HL-60 (cell line): Measurements from ENCODE around the gene CLCNKA.
"Not testable (repeated sequence)": the region's sequence is repeated elsewhere in the genome, so short reads cannot be mapped to it uniquely, and the experiment has no call there.

Experiments used
- GABPA ChIP-seq: IDR thresholded peaks from 2 replicates; pipeline ENCODE4 v1.6.1; 2012; ENCODE audit warnings: low read depth
- POLR2AphosphoS5 ChIP-seq: IDR thresholded peaks from 2 replicates; pipeline ENCODE4 v1.6.1; 2012; ENCODE audit warnings: low read depth
- SPI1 ChIP-seq: IDR thresholded peaks from 2 replicates; pipeline ENCODE4 v1.6.1; 2012; ENCODE audit warnings: low read depth, mild to moderate bottlenecking, borderline replicate concordance
- TF ChIP-seq, protein P1 (sequence below): IDR thresholded peaks from one replicate; pipeline ENCODE4 v1.5.1; 2011; ENCODE audit warnings: low read length, control low read depth, inconsistent platforms; ENCODE audit not compliant: insufficient read depth
- TF ChIP-seq, protein P2 (sequence below): IDR thresholded peaks from 2 replicates; pipeline ENCODE4 v1.6.1; 2012; ENCODE audit warnings: low read depth; ENCODE audit not compliant: insufficient replicate concordance

DNA sequence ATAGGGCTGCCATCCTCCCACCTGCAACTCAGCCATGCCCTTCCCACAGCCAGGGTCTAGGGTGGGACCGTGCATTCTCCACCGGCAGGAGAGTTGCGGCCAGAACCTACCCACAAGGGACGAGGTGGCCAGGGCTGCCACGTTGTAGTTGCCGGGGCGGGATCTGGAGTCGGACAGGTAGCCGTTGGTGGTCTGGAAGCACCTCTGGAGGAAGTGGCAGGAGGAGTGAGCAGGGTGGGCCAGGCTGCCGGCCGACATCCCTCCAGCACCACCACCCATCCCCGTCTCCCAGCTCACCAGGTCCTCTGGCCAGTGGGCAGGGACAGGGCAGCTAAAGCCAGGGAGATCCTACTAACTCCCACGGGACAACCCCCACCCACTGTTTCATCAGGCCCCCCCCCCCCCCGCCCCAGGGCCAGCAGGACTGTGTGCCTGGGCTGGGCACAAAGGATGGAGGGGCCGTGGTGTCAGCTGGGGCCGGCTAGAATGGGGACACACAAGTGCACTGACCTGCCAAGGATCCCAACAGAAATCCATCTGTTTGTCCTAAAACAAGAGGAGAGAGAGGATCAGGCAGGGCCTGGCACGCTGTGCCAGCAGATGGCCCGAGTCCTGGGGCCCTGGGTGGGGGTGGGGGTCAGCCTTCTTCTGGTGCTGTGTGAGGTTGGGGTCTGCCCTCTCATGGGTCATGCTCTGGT is 40.3 kb downstream of the CLCNKA start:
- TF ChIP-seq, protein P1, sequence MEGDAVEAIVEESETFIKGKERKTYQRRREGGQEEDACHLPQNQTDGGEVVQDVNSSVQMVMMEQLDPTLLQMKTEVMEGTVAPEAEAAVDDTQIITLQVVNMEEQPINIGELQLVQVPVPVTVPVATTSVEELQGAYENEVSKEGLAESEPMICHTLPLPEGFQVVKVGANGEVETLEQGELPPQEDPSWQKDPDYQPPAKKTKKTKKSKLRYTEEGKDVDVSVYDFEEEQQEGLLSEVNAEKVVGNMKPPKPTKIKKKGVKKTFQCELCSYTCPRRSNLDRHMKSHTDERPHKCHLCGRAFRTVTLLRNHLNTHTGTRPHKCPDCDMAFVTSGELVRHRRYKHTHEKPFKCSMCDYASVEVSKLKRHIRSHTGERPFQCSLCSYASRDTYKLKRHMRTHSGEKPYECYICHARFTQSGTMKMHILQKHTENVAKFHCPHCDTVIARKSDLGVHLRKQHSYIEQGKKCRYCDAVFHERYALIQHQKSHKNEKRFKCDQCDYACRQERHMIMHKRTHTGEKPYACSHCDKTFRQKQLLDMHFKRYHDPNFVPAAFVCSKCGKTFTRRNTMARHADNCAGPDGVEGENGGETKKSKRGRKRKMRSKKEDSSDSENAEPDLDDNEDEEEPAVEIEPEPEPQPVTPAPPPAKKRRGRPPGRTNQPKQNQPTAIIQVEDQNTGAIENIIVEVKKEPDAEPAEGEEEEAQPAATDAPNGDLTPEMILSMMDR = not testable (repeated sequence)
- TF ChIP-seq POLR2AphosphoS5, GABPA, SPI1: not testable (repeated sequence)
- TF ChIP-seq, protein P2, sequence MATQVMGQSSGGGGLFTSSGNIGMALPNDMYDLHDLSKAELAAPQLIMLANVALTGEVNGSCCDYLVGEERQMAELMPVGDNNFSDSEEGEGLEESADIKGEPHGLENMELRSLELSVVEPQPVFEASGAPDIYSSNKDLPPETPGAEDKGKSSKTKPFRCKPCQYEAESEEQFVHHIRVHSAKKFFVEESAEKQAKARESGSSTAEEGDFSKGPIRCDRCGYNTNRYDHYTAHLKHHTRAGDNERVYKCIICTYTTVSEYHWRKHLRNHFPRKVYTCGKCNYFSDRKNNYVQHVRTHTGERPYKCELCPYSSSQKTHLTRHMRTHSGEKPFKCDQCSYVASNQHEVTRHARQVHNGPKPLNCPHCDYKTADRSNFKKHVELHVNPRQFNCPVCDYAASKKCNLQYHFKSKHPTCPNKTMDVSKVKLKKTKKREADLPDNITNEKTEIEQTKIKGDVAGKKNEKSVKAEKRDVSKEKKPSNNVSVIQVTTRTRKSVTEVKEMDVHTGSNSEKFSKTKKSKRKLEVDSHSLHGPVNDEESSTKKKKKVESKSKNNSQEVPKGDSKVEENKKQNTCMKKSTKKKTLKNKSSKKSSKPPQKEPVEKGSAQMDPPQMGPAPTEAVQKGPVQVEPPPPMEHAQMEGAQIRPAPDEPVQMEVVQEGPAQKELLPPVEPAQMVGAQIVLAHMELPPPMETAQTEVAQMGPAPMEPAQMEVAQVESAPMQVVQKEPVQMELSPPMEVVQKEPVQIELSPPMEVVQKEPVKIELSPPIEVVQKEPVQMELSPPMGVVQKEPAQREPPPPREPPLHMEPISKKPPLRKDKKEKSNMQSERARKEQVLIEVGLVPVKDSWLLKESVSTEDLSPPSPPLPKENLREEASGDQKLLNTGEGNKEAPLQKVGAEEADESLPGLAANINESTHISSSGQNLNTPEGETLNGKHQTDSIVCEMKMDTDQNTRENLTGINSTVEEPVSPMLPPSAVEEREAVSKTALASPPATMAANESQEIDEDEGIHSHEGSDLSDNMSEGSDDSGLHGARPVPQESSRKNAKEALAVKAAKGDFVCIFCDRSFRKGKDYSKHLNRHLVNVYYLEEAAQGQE = not testable (repeated sequence)
